Measurements from ENCODE around the gene KCNAB1.

- TF ChIP-seq CTCF (IDR thresholded peaks at IDR 0.05) (no peak), EP300 (IDR thresholded peaks at IDR 0.05) (no peak), POLR2A (IDR thresholded peaks at IDR 0.05) (no peak)
These were observed 395.9 kb downstream of the KCNAB1 start for GRCh38 chr3:156516284-156516683.

Measured in tibial nerve (tissue), 4 donors.